WERI-Rb-1 (cell line): ENCODE data around the gene DCDC1.

Source experiments
- DNase-seq: peaks from one replicate; pipeline ENCODE4 v3.0.0-alpha.2; 2020
- H3K27ac ChIP-seq: fragments of 250-450 bp; sonication (Bioruptor Pico); 2 replicates; pipeline ENCODE4 v1.5.1; 2020; ENCODE audit warnings: mild to moderate bottlenecking, moderate library complexity
- H3K27me3 ChIP-seq: fragments of 250-450 bp; sonication (Bioruptor Pico); 2 replicates; pipeline ENCODE4 v1.5.1; 2021; ENCODE audit warnings: mild to moderate bottlenecking, low read depth, moderate library complexity; ENCODE audit not compliant: insufficient read depth, severe bottlenecking
- H3K36me3 ChIP-seq: fragments of 250-450 bp; sonication (Bioruptor Pico); 2 replicates; pipeline ENCODE4 v1.5.1; 2020; ENCODE audit warnings: mild to moderate bottlenecking, moderate library complexity
- H3K4me3 ChIP-seq: 2 replicates; pipeline ENCODE4 v1.5.1; 2011; ENCODE audit warnings: low read depth, mild to moderate bottlenecking, control low read depth, low read length
- H3K9me3 ChIP-seq: fragments of 250-450 bp; sonication (Bioruptor Pico); 2 replicates; pipeline ENCODE4 v1.5.1; 2021; ENCODE audit warnings: mild to moderate bottlenecking, moderate library complexity; ENCODE audit not compliant: severe bottlenecking
- TF ChIP-seq, protein P1 (sequence below): IDR thresholded peaks from 2 replicates; pipeline ENCODE4 v1.5.1; 2011; ENCODE audit warnings: low read depth, mild to moderate bottlenecking, control low read depth, inconsistent platforms, low read length

Gene DCDC1

DNA sequence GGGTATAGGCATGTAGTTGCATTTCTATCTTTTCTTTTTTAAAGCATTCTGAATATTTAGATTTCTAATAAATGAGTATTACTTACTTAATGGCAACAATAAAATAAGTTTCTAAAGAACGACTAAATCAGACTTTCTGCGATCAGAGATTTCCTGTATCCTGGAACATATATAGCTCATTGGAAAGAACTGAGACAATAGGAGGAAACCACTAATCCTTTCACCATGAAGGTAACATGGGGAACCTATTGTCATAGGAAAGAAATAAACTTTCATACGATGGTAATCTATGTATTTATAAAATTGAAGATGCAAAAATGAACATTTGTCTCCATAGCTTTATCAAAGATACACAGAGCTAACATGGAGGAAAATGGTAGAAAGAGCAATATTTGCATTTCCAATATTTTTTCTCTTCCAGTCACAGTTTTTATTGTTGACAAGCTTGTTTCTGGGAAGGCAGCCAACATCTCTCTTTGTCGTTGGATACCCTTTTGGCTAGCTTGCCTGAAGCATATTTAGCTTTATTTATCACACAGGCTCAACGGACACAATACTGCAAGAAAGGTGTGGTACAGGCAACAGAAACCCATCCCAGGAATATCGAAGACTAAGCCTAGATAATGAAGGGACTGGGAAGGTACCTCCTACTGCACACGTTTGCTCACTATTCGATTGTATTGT lies 490.1 kb downstream of the DCDC1 start:
- TF ChIP-seq, protein P1, sequence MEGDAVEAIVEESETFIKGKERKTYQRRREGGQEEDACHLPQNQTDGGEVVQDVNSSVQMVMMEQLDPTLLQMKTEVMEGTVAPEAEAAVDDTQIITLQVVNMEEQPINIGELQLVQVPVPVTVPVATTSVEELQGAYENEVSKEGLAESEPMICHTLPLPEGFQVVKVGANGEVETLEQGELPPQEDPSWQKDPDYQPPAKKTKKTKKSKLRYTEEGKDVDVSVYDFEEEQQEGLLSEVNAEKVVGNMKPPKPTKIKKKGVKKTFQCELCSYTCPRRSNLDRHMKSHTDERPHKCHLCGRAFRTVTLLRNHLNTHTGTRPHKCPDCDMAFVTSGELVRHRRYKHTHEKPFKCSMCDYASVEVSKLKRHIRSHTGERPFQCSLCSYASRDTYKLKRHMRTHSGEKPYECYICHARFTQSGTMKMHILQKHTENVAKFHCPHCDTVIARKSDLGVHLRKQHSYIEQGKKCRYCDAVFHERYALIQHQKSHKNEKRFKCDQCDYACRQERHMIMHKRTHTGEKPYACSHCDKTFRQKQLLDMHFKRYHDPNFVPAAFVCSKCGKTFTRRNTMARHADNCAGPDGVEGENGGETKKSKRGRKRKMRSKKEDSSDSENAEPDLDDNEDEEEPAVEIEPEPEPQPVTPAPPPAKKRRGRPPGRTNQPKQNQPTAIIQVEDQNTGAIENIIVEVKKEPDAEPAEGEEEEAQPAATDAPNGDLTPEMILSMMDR: no peak
- Histone ChIP-seq H3K27me3 (no peaks in the 10 kb centered on the region), H3K4me3 (no peak overlapping the region), H3K9me3 (no peaks in the 10 kb centered on the region), H3K36me3 (no peaks in the 10 kb centered on the region), H3K27ac (no peak overlapping the region)
- no peak for DNase-seq

DNA sequence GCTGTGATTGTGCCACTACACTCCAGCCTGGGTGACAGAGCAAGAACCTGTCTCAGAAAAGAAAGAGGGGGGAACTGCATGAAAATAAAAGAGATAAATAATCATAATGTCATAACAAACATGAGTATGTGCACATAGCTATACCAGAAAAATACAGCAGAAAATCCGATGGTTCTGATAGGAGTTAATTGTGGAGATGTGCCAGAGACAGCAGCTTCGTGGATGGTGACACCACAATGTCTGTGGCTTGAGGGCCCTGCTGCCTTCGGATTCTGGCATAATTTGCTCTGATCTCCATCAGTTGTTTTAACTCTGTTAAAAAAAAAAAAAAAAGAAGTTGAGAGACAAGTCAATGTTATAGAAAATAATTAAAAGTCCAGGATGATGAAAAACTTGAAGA lies 491.1 kb downstream of the DCDC1 start:
- no peak for DNase-seq
- H3K4me3 ChIP-seq: no peak overlapping the region
- H3K27me3 ChIP-seq: no peaks in the 10 kb centered on the region
- no peaks in the 10 kb centered on the region for H3K9me3 ChIP-seq
- H3K36me3 ChIP-seq: no peaks in the 10 kb centered on the region
- no peak overlapping the region for H3K27ac ChIP-seq
- TF ChIP-seq, protein P1: no peak

DNA sequence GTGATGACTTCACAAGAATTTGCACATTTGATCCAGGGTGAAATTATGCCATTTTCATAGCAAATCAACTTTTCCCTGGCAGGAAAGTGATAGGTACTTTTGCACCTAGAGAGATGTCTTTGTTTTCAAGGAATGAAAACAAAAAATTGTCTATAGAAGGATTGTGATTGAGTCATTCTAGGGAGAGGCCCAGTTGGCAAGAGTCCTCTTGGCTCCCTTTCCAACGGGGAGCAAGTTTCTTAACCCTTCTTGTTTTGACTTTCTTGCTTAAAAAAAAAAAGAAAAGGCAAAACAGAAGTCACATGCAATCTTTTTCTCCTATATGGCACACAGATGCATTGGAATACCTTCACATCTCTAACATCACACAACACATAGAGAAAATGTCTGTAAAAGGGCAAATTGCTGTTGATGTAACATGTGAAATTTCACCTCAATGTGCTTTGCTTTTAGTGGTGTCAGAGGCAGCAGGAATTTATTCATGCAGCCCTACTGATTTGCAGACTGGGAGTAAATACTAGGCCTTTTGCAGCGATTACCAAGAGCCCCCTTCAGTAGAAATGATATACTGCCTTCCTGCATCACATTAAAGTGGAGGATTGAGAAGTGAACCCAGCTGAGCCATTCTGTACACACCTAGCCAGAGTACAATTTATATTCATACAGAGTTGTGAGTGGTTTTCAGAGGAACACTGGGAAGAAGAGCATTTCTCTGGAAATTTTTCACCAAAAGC lies 492.7 kb downstream of the DCDC1 start:
- Histone ChIP-seq H3K27ac (no peak overlapping the region), H3K4me3 (no peak overlapping the region), H3K27me3 (no peaks in the 10 kb centered on the region), H3K36me3 (no peaks in the 10 kb centered on the region), H3K9me3 (no peaks in the 10 kb centered on the region)
- no peak for DNase-seq
- TF ChIP-seq, protein P1: no peak

DNA sequence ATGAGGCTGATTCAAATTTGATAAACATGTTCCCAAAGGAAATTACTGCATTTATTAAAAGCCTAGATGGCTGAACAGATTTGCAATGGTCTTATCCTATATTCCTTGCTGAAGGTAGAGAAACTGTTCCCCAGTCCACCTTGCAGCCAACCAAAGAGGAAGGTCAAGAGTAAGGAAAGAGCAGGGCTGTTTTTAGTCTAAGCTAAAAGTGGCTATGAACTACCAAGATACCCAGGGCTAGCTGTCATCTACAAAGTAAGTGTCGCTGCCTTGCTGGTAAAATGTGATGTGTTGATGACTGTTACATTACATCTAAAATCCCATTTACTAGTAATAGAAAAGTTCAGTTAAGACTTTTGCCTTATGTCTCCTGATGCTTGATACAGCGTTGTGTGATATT lies 493.3 kb downstream of the DCDC1 start:
- H3K4me3 ChIP-seq: no peak overlapping the region
- no peaks in the 10 kb centered on the region for H3K27me3 ChIP-seq
- DNase-seq: no peak
- H3K9me3 ChIP-seq: no peaks in the 10 kb centered on the region
- TF ChIP-seq, protein P1: no peak
- no peak overlapping the region for H3K27ac ChIP-seq
- no peaks in the 10 kb centered on the region for H3K36me3 ChIP-seq

DNA sequence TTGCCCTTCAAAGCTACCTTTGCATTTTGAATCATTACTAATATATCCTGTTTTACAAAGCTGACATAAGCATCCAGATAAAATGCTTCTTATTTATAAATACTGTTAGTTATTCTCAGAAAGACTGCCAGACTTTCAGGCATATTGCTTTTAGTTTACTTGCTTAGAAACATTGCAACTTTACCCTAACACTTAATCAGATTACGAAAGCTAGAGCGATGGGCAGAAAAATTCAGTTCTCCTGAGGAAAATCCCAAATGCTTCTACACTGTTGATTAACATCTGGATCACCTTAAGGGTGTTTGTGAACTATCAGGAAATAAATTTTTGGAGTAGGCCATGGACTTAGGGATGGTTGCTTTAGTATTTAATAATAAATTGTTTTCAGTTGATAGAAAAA lies 493.7 kb downstream of the DCDC1 start:
- no peak for DNase-seq
- H3K27ac ChIP-seq: no peak overlapping the region
- H3K9me3 ChIP-seq: no peaks in the 10 kb centered on the region
- H3K36me3 ChIP-seq: no peaks in the 10 kb centered on the region
- H3K27me3 ChIP-seq: no peaks in the 10 kb centered on the region
- TF ChIP-seq, protein P1: no peak
- H3K4me3 ChIP-seq: no peak overlapping the region
